NCI-H2227 treated with DMSO at 0.1 percent for 48 hours (cell line): ENCODE measurements around the gene PIGK.
A peak's percentile ranks its signal among the peaks of the same experiment; 100 is the strongest.

ENCODE experiments used
- DNase-seq: peaks from one replicate; lab custom pipeline; 2025; lab: John Stamatoyannopoulos, UW

Gene PIGK

GRCh38 chr1:77096496-77097255 is 122.6 kb downstream of the PIGK start:
- no peak for DNase-seq

- no peak for DNase-seq
Measured at GRCh38 chr1:77095236-77095635, 124.0 kb downstream of the PIGK start.

GRCh38 chr1:77089756-77090155 is 129.5 kb downstream of the PIGK start:
- peak; percentile 24 for DNase-seq

- no peak for DNase-seq
Measured at GRCh38 chr1:77085109-77085508, 134.1 kb downstream of the PIGK start.

- DNase-seq: no peak
Measured at GRCh38 chr1:77084457-77084856, 134.8 kb downstream of the PIGK start.

GRCh38 chr1:77081834-77082233 is 137.4 kb downstream of the PIGK start:
- peak; percentile 23 for DNase-seq

GRCh38 chr1:77076759-77077158 is 142.5 kb downstream of the PIGK start:
- DNase-seq: no peak

- DNase-seq: no peak
Measured at GRCh38 chr1:77068013-77068412, 151.2 kb downstream of the PIGK start.

- DNase-seq: no peak
Measured at GRCh38 chr1:77065693-77066342, 153.4 kb downstream of the PIGK start.

- no peak for DNase-seq
Measured at GRCh38 chr1:77064246-77064645, 155.0 kb downstream of the PIGK start.

- no peak for DNase-seq
Measured at GRCh38 chr1:77063118-77063517, 156.1 kb downstream of the PIGK start.

- DNase-seq: no peak
Measured at GRCh38 chr1:77061162-77061561, 158.1 kb downstream of the PIGK start.

GRCh38 chr1:77060000-77060399 is 159.2 kb downstream of the PIGK start:
- no peak for DNase-seq

- DNase-seq: no peak
Measured at GRCh38 chr1:77057994-77058585, 161.1 kb downstream of the PIGK start.

GRCh38 chr1:77056525-77056924 is 162.7 kb downstream of the PIGK start:
- DNase-seq: no peak

- no peak for DNase-seq
Measured at GRCh38 chr1:77051425-77051824, 167.8 kb downstream of the PIGK start.

- DNase-seq: no peak
Measured at GRCh38 chr1:77048615-77049005, 170.6 kb downstream of the PIGK start.

GRCh38 chr1:77047978-77048614 is 171.1 kb downstream of the PIGK start:
- DNase-seq: no peak

GRCh38 chr1:77047575-77047974 is 171.7 kb downstream of the PIGK start:
- no peak for DNase-seq

- no peak for DNase-seq
Measured at GRCh38 chr1:77044133-77044849, 174.9 kb downstream of the PIGK start.

- DNase-seq: no peak
Measured at GRCh38 chr1:77040826-77041225, 178.4 kb downstream of the PIGK start.

- DNase-seq: no peak
Measured at GRCh38 chr1:77039739-77040138, 179.5 kb downstream of the PIGK start.
